T-helper 2 cell (primary cell): ENCODE results near the gene COL4A4.

Experiments used
- DNase-seq, 5 experiments: peaks; one replicate each; pipeline versions ENCODE4 v3.0.0 to v3.0.0-alpha.2; 2012 to 2022

Gene COL4A4

DNA sequence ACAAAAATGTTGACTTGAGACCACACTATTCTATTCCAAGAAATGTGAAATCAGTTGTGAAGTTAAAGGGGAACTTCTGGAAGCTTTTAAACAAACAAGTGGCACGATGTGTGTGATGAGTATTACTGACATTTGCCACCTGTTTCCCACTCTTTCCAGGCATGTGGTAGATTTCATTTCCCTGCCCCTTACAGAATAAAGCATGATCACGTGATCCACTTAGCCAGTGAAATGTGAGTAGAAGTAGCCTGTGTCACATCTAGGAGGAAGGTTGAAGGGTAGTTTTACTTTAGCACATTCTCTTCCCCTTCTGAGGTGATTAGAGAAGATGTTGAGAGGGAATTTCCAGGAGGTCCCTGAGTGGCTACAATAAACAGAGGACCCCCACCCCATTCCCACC, 3.8 kb downstream of the COL4A4 start:
- DNase-seq, result no peak

DNA sequence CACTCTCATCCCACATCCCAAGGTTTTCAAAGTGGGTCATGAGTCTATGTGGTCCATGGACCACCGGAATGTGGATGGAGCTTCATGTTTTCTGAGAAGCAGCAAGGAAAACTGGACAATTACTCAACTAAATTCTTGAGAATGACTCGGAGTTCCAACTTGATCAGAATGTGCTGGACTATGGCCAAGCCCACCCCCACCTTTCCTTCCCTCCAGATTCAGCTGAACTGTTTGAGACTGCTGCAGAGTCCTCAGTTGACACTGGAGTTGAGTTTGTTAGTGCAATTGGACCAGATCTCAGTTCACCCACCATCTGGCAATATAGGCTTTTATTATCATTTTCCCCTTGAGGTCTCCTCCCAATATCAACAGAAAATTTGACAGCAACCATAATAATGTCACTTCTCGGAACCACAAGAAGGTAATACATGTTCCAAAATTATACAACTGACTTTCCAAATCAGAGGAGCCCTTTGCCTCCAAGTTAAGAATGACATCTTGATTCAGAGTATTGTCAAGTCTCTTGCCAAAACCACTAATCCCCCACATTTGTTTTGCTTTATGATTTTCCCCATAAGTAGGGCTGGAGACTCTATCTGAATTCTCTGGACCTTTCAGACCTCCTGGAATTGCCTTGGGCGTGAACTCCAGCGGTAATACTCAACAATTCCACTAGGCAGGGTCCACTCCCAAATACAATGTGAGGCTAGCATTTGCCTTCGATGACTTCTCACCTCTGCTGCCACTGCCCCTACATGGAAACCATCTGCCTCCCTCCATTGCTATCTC, 8.8 kb downstream of the COL4A4 start:
- no peak for DNase-seq

DNA sequence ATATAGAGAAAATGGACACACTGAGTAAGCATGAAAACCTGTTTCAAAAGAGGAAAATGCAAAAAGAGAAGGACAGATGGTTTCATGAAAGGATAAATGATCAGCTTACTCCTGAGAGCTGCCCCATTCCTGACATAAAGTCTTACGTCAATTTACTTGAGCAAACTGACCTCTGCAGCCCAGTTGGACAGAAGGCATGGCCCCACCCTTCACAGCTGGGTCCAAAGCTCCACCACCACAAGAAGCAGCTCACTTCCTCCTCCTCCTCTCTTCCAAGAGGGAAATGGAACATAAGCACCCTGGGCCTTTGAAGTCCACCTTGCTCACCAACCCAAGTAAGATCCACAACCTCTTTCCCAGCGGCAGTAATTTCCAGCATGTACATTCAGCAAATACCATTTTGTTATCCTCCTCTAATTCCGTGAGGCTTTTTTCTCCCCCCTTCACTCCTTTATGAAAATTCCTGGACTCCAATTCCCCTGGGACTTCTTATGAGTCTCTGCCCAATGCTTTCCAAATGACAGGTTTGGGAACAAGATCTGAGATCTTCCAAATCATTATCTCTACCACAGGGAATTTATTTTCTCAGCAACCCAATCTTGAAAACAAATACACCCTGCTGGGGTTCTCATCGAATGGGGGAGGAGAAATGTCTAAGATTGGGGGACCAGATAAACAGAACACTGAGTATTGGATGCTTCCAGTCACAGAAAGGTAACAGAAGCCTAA, 10.1 kb downstream of the COL4A4 start:
- no peak for DNase-seq

DNA sequence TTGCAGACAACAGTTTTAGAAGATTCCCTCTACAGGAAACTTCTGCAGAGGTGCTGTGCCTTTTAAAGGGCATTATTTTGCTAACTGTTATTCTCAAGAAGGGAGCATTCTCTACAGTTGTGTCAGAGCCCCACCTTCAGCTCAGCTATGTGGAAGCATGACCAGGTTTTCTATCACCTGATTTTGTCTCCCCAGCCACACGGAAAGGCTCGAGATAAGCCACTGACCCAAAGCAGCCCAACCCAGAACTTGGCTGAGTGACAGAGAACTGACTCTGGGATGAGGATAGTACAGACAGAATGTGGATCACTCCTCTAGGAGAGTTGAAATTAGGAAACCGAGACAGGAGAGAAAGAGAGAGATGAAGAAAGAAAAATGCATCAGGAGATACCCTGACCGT, 10.7 kb downstream of the COL4A4 start:
- DNase-seq, result no peak

DNA sequence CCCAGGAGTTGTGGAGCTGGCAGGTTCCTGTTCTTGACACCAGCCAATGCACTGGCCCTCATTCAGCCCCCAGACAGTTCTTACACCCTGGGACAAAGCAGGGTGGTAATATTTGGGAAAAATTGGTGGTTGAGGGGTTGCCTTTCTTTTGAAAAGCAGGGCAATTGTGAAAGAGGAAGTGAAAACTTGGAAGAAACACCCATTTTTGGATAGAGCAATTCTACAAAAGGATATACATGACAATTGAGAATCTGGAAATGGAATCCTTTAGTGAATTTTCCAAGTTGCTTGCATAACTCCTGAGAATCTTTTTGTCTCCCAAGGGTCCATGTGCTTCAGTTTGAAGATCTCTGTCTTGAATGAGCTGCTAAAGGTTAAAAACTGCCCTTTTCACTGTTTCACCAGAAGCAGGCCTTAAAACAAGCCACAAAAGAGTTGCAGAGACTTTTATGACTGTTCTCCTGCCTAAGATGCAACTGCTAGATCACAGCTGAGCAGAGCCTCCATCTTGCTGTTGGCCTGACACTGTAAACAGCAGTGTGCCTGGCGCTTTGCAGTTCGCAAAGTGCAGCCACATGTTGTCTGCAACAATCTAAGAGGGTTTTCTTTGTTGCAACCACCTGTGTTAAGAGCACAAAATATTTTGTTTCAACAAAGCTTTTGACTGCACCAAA, 11.8 kb downstream of the COL4A4 start:
- no peak for DNase-seq

DNA sequence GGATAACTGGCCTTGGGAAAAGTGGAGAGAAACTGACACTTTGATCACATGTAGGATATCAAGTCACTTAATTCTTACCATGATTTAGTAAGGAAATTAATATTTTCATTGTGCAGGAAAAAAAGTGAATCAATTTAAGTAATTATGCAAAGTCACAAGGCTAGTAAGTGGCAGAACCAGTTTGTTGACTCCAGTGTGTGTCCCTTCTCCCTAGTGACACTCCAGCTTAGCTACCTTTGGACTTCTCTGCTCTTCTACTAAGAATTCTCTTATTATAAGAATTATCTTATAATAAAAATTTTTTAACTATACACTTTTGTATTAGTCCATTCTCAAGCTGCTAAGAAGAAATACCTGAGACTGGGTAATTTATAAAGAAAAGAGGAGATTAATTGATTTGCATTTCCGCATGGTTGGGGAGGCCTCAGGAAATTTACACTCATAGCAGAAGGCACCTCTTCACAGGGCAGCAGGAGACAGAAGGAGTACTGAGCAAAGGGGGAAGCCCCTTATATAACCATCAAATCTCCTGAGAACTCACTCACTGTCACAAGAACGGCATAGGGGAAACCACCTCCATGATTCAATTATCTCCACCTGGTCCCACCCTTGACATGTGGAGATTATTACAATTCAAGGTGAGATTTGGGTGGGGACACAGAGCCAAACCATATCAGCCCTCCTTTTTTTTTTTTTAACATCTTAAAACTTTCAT, 13.6 kb downstream of the COL4A4 start:
- no peak for DNase-seq

DNA sequence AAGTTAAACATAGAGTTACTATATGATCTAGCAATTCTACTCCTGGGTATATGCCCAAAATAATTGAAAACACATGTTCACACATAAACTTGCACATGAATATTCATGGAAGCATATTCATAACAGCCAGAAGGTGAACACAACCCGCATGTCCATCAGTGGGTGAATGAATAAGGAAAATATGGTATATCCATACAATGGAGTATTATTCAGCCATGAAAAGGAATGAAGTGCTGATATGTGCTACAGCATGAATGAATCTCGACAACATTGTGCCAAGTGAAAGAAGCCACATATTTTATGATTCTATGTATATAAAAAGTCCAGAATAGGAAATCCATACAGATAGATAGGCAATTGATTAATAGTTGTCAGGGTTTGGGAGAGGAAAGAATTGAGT, 15.9 kb downstream of the COL4A4 start:
- no peak for DNase-seq

DNA sequence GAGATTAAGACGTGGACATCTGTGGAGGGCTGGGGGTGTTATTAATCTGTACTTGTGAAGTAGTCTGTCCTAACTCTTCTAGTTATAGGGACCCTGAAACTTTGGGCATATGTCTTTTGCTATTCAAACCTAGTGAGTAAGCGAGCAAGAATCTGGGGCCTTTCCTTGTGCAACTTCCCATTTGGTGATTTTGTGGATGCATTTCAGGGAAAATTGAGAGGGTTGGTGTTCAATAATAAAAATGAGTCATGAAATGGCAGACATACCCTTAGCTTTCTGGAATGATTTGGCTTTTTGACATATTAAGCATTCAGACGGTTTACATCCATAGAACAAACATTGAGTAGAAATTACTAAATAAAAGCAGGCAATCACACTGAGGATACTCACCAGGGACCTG, 17.0 kb downstream of the COL4A4 start:
- DNase-seq, result no peak

DNA sequence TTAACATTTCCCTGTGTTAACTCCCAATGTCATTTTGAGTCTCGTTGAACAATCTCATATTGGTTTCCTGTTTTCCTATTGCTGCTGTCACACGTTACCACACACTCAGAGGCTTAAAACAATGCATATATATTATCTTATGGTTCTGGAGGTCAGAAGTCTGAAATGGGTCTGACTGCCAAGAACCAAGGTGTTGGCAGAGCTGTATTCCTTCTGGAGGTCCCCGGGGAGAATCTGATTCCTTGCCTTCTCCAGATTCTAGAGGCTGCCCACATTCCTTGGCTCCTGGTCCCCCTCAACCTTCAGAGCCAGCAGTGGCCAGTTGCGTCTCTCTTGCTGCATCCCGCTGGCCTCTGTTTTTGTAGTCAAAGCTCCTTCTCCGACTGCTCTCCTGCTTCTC, 17.5 kb downstream of the COL4A4 start:
- DNase-seq, result no peak

DNA sequence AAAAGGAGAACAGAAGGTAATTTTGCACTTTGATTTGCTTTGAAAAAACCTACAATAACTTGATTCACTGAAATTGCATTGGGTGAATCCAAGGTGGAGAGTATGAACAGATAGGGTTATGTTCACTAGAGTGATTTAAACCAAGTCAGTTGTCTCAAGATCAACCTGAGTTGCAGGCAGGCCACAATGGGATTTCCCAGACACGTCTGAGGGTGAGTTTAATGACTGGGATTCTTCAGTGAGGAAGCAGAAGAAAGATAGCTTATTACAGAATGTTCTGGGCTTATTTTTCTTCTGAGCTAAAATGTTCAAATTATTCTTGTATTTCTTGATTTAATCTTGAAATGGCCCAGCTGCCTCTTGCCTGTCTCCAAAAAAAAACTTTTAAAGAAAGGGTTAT, 20.1 kb downstream of the COL4A4 start:
- no peak for DNase-seq

DNA sequence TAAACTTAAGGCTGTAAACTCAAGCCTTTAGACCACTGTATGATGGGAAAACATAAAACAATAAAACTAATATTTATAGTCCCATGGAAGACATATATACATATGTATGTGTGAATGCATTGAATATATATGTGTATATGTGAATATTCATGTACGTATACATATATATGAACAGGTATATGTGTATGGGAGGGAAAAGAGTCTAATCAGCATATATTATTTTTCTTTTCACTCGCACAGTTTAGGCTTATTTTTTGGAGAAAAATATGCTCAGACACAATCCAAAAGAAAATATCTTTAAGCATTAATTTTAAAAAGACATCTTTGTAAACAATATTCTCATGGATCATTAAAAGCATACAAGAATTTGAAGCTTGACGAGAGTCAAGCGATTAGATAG, 22.7 kb downstream of the COL4A4 start:
- no peak for DNase-seq

DNA sequence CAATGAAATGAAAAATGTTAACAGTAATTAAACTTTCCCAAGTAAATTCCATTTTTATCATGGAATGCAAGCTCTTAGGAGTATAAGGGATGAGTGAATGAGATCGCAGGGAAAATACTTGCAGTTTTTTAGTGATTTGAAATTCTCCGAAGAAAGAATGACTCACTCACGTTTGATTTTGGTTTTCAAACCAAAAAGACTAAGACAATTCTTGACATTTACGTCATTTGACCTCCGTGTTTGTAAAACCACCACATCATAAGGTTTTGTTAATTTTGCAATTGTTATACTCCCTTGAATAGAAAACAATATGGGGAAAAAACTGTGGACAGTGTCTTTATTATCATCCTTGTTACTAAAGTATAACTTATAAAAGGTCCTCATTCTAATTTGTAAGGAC, 29.4 kb downstream of the COL4A4 start:
- no peak for DNase-seq

DNA sequence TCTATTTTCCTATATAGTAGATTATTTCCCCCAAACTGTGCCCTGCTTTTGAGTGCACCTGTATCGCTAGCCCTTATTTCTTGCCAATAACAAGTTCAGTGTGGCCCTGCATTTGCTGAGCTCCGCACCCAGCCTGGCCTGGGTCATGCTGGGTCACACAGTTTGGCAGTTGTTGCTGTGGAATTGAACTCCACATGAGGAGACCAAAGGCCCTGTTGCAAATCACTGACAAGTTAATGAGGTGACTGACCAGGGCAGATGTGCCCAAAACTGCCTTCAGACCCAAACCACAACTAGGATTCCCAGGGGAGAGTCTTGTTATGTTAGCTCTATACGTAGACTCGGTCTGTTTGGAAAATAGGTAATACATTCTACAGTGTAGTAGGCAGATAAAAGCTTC, 31.0 kb downstream of the COL4A4 start:
- DNase-seq, result no peak

DNA sequence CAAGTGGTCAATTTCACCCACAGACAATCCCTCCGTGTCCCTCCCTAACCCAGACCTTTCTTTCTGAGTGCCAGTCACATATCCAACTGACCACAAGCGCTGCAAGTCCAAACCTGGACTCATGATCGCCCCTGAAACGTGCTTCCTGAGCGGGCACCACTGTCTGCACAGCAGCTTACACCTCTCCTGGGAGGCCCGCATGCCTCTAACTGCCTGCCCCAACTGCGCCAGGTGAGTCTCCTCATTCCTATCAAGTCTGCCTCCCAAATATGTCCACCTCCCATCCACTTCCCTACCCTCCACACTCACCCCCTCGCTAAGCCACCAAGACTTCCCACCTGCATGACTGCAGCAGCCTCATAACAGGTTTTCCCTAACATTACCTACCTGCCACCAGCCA, 33.4 kb downstream of the COL4A4 start:
- no peak for DNase-seq

DNA sequence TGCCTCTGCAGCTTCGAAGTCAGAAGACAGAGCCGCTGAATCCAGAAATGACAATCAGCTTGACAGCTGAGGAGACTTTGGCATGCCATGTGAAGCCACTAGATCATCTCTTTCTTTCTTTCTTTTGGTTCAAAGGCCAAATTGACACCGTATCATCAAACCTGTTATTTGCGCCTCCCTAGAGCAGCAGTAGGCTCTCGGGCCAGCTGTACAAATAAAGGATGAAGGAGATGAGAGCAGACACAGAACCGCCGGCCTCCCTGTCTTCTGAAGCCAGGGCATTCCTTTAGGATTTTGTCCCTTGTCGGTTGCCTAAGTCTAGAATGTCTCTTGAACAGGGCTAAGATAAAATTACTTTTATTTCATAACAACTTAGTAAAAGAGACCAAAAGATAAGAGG, 36.8 kb downstream of the COL4A4 start:
- DNase-seq, result no peak

DNA sequence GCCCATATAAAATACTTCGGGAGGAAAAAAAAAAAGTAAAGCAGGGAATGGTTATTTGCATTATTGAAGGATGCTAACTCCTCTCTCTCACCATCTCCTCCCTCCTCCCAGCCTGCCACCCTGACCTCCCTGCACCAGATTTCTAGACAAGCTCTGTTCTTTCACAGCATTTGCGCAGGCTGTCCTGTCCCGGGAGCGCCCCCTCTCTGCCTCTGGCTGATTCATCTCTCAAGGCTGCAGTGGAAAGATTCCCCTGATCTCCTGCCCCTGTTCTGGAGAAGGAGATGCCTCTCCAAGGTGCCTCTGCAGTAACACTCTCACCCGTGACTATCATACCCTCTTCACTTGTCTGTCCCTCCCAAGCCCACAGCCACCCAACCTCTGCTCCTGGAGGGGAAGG, 38.5 kb downstream of the COL4A4 start:
- no peak for DNase-seq

DNA sequence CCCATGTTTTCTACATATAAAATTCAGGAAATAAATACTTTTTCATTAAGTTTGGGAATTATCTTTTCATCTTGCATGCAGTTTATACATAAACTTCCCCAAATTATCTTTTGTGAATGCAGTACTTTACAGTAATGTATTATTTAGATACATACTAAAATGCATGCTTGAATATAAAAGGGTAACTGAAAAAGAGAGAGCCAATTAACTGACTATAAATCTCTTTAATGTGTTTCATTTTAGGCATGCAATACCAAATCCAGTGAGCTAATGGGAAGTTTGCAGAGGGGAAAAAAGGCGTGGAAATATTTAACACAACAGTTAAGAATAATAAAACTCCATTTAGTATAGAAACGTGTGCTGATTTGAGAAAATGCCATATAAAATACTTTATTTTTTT, 39.2 kb downstream of the COL4A4 start:
- DNase-seq, result no peak

DNA sequence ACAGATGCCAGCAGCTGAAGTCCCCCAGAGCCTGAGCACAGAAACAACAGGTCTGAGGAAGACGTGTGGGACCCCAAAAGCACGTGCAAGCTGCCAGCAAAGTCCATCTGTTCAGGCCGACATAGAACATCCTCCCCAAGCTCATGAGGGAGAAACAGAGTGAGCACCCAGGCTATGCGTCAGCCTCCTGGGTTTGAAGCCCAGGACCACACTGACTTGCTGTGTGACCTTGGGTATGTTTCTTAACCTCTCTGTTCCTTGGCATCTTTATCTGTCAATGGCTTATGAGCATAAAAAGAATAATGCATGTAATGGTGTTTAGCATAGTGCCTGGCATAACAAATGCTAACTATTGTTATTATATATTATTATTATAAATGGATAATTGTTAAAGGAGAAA, 40.3 kb downstream of the COL4A4 start:
- DNase-seq, result no peak

DNA sequence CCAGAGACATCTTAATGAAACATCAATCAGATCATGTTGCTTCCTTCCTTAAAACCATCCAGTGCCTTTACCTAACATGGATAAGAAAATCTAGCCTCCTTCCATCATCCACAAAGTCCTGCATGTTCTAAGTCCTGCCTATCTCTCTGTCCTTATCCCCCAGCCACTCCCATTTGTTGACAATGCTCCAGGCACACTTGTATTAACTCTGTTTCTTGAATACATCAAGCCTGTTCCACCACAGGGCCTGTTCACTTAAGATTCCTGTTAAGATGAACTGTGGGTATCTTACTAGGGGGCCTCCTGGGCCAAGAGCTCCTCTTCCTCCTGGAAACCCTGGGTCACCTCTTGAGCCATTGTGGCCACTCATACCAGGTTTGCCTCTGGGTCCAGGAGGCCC, 45.7 kb downstream of the COL4A4 start:
- DNase-seq, result no peak

DNA sequence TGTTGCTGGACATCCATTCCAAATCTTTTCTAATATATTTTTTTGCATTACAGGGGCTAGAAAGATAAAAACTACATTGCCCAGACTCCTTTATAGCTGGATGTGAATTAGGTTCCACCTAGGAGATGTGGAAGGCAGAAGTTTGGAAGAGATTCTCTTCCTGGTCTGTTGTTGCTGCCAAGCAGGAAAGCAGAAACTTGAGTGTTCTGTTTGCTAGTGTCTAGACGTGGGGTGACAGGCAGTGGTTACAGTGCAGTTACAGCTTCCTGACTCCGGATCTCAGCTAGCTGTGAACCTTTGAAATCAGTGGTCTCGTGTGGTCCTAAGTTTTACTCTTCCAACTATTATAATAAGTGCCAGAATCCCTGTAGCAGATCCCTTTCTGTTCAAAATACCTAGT, 46.2 kb downstream of the COL4A4 start:
- DNase-seq, result peak in 1 of 5 experiments; percentile 4

DNA sequence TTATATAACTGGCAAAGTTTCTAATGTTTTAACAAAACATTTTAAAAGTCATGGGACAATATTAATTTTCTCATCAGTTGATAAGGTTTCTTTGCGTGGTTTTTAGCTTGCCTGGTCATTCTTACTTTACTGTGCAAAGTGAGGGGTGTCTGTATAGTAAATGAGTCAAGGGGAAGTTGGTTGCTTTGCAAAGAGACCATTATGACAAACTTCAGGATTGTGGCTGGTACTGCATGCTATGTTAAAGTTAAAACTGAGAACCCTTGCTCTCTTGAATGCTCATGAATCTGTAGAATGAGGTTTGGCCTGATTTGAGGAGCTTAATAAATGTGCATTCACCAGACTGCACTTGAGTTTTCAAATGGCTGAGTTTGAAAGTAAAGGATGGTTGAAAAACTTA, 47.0 kb downstream of the COL4A4 start:
- DNase-seq, result peak in 1 of 5 experiments; percentile 13

DNA sequence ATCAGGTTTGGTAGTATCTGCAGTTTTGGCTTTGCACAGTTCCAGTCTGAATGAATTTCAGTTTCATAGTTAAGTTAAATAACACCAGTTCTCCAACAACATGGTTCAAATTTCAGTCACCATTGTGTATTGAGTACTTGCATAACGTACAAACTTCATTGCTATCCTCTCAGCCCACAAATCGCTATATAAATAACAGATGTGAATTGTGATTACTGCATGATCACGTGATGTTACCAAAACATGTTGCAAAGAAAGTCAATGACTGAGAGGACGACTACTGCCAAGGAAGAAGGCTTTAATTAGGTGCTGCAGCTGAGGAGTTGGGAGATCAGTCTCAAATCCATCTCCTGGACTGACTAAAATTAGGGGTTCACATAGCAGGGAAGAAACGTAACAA, 48.2 kb downstream of the COL4A4 start:
- DNase-seq, result peak in 1 of 5 experiments; percentile 6
